ENCODE results near the gene ARFIP1.

Gene ARFIP1

DNA sequence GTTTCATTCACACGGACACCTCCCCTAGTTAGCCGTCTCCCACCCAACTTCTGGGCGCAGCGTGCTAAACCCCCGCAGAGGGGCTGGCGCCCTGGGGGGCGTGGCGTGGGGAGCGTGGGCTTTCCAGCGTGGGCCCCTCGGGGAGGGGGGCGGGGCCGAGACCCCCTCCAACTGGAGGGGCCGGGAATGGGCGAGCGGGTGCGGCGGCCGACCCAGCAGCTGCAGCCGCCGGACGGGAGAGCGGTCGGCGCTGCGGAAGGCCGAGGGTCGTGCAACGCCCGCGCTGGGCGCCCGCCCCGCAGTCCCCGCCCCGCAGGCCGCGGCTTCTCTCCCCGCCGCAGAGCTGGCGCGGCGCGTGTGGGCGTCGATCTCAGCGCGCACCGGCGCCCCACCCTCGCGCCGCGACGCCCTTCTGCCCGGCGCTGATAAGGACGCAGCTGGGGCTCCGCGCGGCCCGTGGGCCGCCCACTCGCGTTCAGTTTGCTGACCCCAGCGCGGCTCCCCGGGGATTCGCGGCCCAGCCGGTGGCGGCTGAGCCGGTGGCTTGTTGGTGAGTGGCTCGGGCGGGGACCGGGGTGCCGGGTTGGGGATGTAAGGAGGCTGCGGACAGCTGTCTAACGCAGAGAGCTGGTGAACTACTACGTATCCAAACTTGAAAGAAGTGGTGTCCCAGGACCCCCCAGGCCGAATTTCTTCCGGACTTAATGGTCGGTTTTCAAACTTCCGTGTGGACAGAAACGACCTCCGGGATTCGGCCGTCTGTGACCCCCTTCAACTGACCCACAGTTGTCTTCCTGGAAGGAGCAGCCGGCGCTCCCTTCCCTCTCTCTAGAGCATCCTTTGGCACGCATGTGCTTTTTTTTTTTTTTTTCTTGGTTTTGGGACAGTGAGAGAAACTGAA, 157.8 kb downstream of the ARFIP1 start:
- DNase-seq (ENCODE audit: low spot score), result peak; percentile 61
- in situ Hi-C loops (cut with MboI; ENCODE audit: low pct_unique_long_range_greater_than_20kb, low sequenced_read_pairs, unreplicated experiment), result no loop called here
- TF ChIP-seq CTCF (IDR thresholded peaks at IDR 0.05; ENCODE audit: extremely low read depth, insufficient read depth, missing control alignments), result no peak

DNA sequence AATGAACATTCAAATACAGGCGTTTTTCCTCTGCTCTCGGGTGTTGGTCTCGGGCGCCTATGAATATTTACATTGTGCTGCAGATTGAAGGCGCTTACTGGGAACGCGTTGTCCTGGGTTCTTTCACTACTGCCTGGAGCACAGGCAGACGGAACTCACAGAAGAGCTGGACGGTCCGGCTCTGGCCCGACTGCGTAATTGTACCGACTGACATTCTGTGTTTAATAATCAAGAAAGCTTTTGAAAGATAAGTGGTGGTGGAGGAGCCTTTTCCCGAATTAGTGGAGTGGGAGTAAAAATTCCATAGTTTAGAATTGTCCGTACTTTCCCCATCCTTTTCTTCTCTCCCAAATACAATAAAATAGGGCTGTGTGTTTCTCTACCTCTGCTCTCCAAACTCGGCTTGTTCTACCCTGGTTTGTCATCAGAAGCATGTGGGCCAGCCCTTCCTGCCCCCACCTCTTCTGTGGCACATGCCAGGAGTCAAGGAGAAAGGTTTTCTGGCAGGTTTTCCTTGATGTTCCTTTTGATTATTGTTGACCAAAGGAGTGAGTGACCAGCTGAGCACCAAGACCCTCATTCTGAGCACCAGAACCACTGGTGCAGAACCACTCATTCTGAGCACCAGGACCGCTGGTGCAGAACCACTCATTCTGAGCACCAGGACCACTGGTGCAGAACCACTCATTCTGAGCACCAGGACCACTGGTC, 158.6 kb downstream of the ARFIP1 start:
- peak; percentile 29 for DNase-seq (ENCODE audit: low spot score)
- in situ Hi-C loops (cut with MboI; ENCODE audit: low pct_unique_long_range_greater_than_20kb, low sequenced_read_pairs, unreplicated experiment), result no loop called here
- no peak for TF ChIP-seq CTCF (IDR thresholded peaks at IDR 0.05; ENCODE audit: extremely low read depth, insufficient read depth, missing control alignments)

GRCh38 chr4:152939621-152940020, 159.9 kb downstream of the ARFIP1 start:
- in situ Hi-C loops (cut with MboI; ENCODE audit: low pct_unique_long_range_greater_than_20kb, low sequenced_read_pairs, unreplicated experiment), result no loop called here
- no peak for DNase-seq (ENCODE audit: low spot score)
- TF ChIP-seq CTCF (IDR thresholded peaks at IDR 0.05; ENCODE audit: extremely low read depth, insufficient read depth, missing control alignments), result no peak

- no peak for DNase-seq (ENCODE audit: low spot score)
- in situ Hi-C loops (cut with MboI; ENCODE audit: low pct_unique_long_range_greater_than_20kb, low sequenced_read_pairs, unreplicated experiment), result no loop called here
- TF ChIP-seq CTCF (IDR thresholded peaks at IDR 0.05; ENCODE audit: extremely low read depth, insufficient read depth, missing control alignments), result no peak
These were observed 160.7 kb downstream of the ARFIP1 start for GRCh38 chr4:152940461-152940860.

GRCh38 chr4:152941411-152941810, 161.7 kb downstream of the ARFIP1 start:
- DNase-seq (ENCODE audit: low spot score), result no peak
- no peak for TF ChIP-seq CTCF (IDR thresholded peaks at IDR 0.05; ENCODE audit: extremely low read depth, insufficient read depth, missing control alignments)
- in situ Hi-C loops (cut with MboI; ENCODE audit: low pct_unique_long_range_greater_than_20kb, low sequenced_read_pairs, unreplicated experiment), result no loop called here

DNA sequence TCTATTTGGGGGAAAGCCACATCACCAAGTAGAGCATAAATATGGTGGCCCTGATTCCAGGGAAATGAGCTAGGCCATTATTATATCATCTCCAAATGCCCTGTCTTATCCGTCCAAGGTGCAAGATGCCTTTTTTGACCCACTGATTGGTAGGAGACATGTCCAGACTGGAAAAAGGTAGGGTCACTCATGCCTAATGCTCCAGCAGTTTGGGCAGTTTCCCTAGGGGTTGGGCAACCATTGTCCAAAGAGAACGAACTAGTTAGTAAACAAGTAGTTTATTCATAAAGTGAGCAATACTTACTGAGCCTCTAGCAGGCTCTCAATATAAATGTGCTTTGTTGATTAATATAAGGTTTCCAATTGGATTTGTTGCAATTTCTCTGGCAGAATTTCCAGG, 162.6 kb downstream of the ARFIP1 start:
- in situ Hi-C loops (cut with MboI; ENCODE audit: low pct_unique_long_range_greater_than_20kb, low sequenced_read_pairs, unreplicated experiment), result no loop called here
- DNase-seq (ENCODE audit: low spot score), result no peak
- TF ChIP-seq CTCF (IDR thresholded peaks at IDR 0.05; ENCODE audit: extremely low read depth, insufficient read depth, missing control alignments), result no peak

Measured in GM13977 (cell line).